Measurements from ENCODE around the gene DLK1.

DLK1 gene

DNA sequence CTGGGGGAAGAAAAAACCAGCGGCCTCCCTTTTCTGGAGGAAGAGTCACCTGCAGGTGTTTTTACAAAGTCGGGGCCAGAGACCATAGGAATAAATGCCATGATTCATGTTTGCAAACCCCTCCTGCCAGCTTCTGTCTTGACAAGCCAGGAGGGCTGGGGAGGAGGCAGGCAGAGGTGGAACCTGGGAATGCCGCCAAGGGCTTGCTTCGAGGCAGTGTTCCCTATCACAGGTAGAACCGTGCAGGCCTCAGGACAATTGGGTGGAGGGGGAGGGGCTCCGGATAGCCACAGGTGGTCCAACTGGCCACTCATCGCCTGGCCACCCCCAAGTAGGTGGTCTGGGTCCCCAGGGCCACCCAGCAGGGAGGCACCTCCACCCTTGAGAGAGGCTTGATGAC lies 14.2 kb upstream of the DLK1 start:
- no peak overlapping the region for H3K4me3 ChIP-seq (ENCODE audit: low read length)
- no peak for DNase-seq (ENCODE audit: low read depth)
- TF ChIP-seq, protein P1, sequence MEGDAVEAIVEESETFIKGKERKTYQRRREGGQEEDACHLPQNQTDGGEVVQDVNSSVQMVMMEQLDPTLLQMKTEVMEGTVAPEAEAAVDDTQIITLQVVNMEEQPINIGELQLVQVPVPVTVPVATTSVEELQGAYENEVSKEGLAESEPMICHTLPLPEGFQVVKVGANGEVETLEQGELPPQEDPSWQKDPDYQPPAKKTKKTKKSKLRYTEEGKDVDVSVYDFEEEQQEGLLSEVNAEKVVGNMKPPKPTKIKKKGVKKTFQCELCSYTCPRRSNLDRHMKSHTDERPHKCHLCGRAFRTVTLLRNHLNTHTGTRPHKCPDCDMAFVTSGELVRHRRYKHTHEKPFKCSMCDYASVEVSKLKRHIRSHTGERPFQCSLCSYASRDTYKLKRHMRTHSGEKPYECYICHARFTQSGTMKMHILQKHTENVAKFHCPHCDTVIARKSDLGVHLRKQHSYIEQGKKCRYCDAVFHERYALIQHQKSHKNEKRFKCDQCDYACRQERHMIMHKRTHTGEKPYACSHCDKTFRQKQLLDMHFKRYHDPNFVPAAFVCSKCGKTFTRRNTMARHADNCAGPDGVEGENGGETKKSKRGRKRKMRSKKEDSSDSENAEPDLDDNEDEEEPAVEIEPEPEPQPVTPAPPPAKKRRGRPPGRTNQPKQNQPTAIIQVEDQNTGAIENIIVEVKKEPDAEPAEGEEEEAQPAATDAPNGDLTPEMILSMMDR (conservative IDR thresholded peaks at IDR 0.05; ENCODE audit: low read length) = no peak

DNA sequence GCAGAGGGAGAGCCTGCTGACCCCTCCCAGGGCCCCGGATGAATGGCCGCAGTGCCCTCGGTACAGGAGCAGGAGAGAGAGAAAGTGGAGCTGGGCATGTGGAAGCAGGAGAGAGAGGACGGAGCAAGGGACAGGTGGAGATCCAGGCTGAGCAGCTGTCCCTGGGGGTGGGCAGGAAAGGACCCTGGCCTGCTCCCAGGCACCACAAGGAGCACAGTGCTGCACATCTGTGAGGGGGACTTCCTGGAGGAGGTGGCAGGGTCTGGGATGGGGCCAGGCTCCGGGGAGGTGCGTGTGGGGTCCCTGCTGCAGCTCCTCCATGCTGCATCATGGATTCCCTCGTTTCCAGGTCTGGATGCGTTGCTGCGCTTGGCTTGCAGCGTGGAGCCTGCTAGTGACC lies 13.0 kb upstream of the DLK1 start:
- TF ChIP-seq, protein P1 (conservative IDR thresholded peaks at IDR 0.05; ENCODE audit: low read length) = no peak
- H3K4me3 ChIP-seq (ENCODE audit: low read length) = no peak overlapping the region
- no peak for DNase-seq (ENCODE audit: low read depth)

DNA sequence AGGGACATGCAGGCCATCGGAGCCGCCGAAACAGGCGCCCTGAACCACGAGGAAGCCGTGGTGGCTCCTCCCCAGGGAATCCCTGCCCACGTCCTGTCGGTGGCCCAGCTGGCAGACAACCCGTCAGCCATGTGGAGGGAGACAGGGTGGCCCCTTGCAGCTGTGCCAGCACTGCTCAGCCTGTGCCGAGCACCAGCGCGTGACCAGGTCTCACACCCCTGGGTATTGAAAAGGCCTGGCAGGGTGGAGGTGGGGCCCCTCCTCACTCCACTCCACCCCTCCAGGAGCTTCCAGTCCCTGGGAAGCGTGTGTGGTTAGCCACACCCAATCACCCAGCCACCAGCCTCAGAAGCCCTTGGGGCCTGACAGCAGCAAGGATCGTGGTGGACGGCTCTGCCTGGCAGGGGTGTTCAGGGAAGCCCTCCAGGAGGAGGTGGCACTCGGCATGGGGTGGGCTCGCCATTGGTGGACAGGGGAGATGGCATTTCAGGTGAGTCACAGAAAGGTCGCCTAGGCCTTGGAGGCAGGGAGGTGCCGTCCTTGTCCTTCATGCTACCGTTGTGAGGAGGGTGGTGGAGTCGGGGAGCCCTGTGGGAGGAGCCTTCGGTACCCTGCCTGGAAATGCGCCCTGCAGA lies 12.3 kb upstream of the DLK1 start:
- no peak overlapping the region for H3K4me3 ChIP-seq (ENCODE audit: low read length)
- TF ChIP-seq, protein P1 (conservative IDR thresholded peaks at IDR 0.05; ENCODE audit: low read length) = no peak
- no peak for DNase-seq (ENCODE audit: low read depth)

DNA sequence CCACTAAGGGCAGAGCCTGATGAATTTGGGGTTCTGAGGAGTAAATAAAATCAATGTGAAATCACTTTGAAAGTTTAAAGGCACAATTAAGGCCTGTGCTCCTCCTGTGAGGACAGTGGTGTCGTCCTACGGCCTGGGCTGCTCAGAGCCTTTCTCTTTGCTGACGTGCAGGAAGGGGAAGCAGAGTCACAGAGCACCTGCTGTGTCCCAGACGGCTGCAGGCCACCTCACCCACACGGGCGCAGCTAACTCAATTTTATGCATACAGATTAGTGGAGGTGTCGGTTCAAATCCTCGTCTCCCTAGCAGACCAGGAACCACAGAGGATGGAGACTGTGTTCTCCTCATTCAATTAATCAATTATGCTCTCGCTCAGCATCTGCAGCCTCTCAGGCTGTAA lies 11.4 kb upstream of the DLK1 start:
- TF ChIP-seq, protein P1 (conservative IDR thresholded peaks at IDR 0.05; ENCODE audit: low read length) = no peak
- DNase-seq (ENCODE audit: low read depth) = no peak

DNA sequence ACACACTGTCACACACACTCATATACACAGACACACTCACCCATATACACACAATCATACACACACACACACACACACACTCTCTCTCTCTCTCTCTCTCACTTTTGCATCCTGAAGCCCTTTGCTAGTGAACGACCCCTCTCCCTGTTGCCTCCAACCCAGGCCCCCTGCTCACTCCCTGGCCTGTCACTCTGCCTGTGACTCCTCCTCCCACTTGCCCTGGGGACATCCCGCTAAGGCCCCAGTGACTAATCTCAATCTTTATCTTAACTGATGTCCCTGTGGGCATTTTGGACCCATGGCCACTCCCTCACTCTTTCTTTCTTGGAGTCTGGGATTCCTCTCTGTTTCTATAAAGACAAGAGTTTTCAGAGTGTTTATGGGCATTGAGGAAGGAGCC lies 10.9 kb upstream of the DLK1 start:
- TF ChIP-seq, protein P1 (conservative IDR thresholded peaks at IDR 0.05; ENCODE audit: low read length) = no peak
- no peak for DNase-seq (ENCODE audit: low read depth)
- no peak overlapping the region for H3K4me3 ChIP-seq (ENCODE audit: low read length)

More for the DNA sequence above, 11.4 kb upstream of the DLK1 start:
- no peak overlapping the region for H3K4me3 ChIP-seq (ENCODE audit: low read length)

DNA sequence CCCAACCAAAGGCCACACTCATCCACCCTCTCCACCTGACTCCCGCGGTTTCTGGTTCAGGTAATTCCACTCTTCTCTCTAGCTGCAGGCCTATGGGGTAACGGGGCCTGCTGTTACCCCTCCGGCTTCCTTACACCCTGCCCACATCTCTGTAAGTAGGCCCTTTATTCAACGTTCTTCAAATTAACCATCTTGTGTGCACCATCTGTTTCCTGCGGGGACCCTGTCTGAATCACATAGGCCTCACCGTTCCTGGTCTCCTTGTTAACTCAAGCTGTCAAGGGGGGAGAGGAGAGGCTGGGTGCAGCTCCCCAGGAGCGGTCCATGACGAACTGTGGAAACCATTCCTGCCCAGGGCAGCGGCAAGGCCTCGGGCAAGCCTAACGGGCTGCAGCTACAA lies 9.3 kb upstream of the DLK1 start:
- TF ChIP-seq, protein P1 (conservative IDR thresholded peaks at IDR 0.05; ENCODE audit: low read length) = no peak
- H3K4me3 ChIP-seq (ENCODE audit: low read length) = no peak overlapping the region
- no peak for DNase-seq (ENCODE audit: low read depth)

DNA sequence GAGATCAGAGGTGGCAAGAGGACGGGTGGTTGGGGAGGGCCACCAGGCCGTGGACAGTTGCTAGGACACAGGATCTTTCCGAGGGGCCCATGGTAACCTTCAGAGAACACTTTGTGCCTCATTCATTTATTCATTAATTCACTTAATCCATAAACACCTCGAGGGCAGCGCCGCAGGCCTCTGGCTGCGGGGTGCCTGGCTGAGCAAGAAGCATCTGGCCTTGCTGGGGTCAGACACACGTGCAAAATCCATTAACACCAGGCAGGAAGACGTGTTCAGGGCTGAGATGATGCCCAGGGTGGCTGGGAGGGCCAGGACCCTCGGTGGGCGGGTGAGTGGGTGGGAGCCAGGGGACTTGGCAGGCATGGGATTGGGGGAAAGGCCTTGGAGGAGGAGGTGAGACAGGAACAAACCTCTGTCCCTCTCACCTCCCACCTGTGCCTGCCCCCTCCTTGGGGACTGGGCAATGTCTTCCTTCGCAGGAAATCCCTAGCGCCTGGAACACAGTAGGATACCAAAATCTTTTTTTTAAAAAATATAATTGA lies 6.6 kb upstream of the DLK1 start:
- no peak for DNase-seq (ENCODE audit: low read depth)
- TF ChIP-seq, protein P1 (conservative IDR thresholded peaks at IDR 0.05; ENCODE audit: low read length) = no peak
- H3K4me3 ChIP-seq (ENCODE audit: low read length) = no peak overlapping the region

Measured in AG10803 (cell line).